ENCODE results near the gene ARHGAP22.

- TF ChIP-seq POLR2A (IDR thresholded peaks at IDR 0.05; ENCODE audit: low read length) (no peak), GATA1 (IDR thresholded peaks at IDR 0.05; ENCODE audit: low read depth, low read length) (no peak)
Measured at GRCh38 chr10:48489099-48489498, 115.8 kb downstream of the ARHGAP22 start.
